ENCODE measurements around the gene MED13L. TPM values are rescaled to one million over a fixed set of nuclear protein-coding genes. Genes with fewer than 3 reads are reported as not detected.

Gene MED13L
- total RNA-seq, 2 donors from 2014 or later, result 88.9 to 140 TPM

DNA sequence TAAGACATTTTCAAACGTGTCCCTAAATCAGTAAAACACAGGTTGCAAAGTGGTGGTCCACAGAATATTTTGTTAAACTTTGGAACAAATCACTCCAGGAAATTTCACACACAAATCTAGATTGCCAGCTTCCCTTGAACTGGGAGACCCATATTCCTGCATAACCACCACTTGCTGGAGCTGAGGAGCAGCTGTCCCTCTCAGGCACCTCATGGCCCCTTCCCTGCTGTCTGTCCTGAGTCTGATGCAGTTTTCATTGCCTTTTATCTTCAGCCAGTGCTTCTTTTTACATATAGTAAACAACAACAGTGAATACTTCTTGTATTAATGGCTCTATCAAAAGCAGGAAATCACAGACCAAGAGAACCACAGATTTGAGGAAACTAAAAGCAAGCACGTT lies 289.3 kb downstream of the MED13L start:
- Histone ChIP-seq H3K9me3 (no peaks in the 10 kb centered on the region), H3K36me3 (peaks cover 0 to 12% of the 10 kb centered on the region in 2 donors), H3K27ac (no peak overlapping the region), H3K4me3 (no peak overlapping the region), H3K27me3 (replicated peaks; ENCODE audit: insufficient read depth) (no peaks in the 10 kb centered on the region), H3K4me1 (replicated peaks) (no peaks in the 10 kb centered on the region)
- 55% methylated on average over 2 of the region's 2 CpGs for WGBS
- intact Hi-C loops (cut with DNase I), result no loop called here
- DNase-seq (ENCODE audit: low spot score), result no peak
- TF ChIP-seq POLR2A (IDR thresholded peaks at IDR 0.05), result no peak
- no peak for TF ChIP-seq POLR2AphosphoS5 (IDR thresholded peaks at IDR 0.05)
- TF ChIP-seq, protein P1, sequence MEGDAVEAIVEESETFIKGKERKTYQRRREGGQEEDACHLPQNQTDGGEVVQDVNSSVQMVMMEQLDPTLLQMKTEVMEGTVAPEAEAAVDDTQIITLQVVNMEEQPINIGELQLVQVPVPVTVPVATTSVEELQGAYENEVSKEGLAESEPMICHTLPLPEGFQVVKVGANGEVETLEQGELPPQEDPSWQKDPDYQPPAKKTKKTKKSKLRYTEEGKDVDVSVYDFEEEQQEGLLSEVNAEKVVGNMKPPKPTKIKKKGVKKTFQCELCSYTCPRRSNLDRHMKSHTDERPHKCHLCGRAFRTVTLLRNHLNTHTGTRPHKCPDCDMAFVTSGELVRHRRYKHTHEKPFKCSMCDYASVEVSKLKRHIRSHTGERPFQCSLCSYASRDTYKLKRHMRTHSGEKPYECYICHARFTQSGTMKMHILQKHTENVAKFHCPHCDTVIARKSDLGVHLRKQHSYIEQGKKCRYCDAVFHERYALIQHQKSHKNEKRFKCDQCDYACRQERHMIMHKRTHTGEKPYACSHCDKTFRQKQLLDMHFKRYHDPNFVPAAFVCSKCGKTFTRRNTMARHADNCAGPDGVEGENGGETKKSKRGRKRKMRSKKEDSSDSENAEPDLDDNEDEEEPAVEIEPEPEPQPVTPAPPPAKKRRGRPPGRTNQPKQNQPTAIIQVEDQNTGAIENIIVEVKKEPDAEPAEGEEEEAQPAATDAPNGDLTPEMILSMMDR (IDR thresholded peaks at IDR 0.05), result no peak

DNA sequence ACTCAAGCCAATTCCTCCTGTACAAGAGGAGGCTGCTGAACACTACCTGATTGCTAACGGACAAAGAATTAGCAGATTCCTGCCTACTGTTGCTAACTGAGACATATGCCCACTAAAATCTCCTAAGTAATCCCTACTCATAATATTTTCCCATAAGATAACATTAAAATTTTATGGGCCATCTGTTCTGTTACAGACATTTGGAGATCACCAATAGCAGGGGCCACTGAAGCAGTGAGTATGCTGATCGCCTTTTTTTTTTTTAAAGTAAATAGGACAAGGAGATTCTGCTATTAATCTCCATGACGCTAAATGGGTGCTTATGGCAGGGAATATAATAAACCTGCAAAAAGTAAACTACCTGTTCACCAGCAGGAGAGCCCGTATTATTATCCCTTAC lies 292.9 kb downstream of the MED13L start:
- H3K36me3 ChIP-seq, result peaks cover 0 to 5% of the 10 kb centered on the region in 2 donors
- H3K4me1 ChIP-seq (replicated peaks), result no peaks in the 10 kb centered on the region
- H3K9me3 ChIP-seq, result no peaks in the 10 kb centered on the region
- H3K27ac ChIP-seq, result no peak overlapping the region
- no peak overlapping the region for H3K4me3 ChIP-seq
- TF ChIP-seq, protein P1 (IDR thresholded peaks at IDR 0.05), result no peak
- TF ChIP-seq POLR2A (IDR thresholded peaks at IDR 0.05) (no peak), POLR2AphosphoS5 (IDR thresholded peaks at IDR 0.05) (no peak)
- H3K27me3 ChIP-seq (replicated peaks; ENCODE audit: insufficient read depth), result no peaks in the 10 kb centered on the region
- 71% methylated on average over 4 of the region's 4 CpGs for WGBS
- intact Hi-C loops (cut with DNase I), result no loop called here
- no peak for DNase-seq (ENCODE audit: low spot score)

DNA sequence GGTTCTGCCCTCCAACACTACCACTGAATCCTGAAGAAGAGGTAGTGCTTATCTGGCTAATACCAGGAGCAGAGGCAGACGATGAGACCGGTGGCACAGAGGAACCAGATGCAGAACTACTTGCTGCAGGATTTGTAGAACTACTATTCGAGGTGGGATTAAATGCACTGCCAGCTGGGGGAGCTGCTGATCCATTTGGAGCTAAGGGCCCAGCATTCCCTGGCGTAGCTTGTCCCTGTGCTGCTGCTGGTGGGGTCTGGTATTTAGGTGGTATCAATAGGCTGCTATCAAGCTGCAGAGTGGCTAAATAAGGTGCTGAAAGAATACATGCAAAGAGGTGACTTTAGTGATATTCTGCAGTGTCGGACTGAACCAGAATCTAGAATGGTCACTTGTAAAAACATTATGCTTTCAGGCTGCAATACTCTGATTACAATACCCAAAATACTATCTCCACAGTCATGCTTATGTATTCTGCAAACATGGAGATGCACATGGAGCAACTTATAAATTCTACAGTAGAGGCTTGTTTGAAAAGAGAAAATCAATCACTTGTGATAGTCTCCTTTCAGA lies 294.2 kb downstream of the MED13L start:
- 83% methylated on average over 5 of the region's 5 CpGs for WGBS
- Histone ChIP-seq H3K4me3 (no peak overlapping the region), H3K27ac (no peak overlapping the region), H3K27me3 (replicated peaks; ENCODE audit: insufficient read depth) (no peaks in the 10 kb centered on the region), H3K9me3 (no peaks in the 10 kb centered on the region), H3K36me3 (peaks cover 0 to 5% of the 10 kb centered on the region in 2 donors), H3K4me1 (replicated peaks) (no peaks in the 10 kb centered on the region)
- TF ChIP-seq, protein P1 (IDR thresholded peaks at IDR 0.05), result peak in 3 of 4 experiments; percentile 8 to 31 (median 16)
- no peak for TF ChIP-seq POLR2AphosphoS5 (IDR thresholded peaks at IDR 0.05)
- TF ChIP-seq POLR2A (IDR thresholded peaks at IDR 0.05), result no peak
- intact Hi-C loops (cut with DNase I), result no loop called here
- DNase-seq (ENCODE audit: low spot score), result no peak

DNA sequence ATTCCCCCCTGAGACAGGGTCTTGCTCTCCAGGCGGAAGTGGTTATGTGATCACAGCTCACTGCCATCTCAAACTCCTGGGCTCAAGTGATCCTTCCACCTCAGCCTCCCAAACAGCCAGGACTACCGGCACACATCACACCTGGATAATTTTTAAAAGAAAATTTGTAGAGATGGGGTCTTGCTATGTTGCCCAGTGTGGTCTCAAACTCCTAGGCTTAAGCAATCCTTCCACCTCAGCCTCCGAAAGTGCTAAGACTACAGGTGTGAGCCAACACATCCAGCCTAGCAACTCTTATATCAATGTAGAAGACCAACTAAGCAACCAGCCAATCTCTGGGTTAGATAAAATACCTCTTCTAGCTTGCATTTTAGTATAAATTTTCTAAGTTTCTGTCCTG lies 297.2 kb downstream of the MED13L start:
- intact Hi-C loops (cut with DNase I), result no loop called here
- peaks cover 0 to 5% of the 10 kb centered on the region in 2 donors for H3K36me3 ChIP-seq
- no peak overlapping the region for H3K4me3 ChIP-seq
- H3K4me1 ChIP-seq (replicated peaks), result no peaks in the 10 kb centered on the region
- 95% methylated on average over 3 of the region's 3 CpGs for WGBS
- TF ChIP-seq POLR2A (IDR thresholded peaks at IDR 0.05) (no peak), POLR2AphosphoS5 (IDR thresholded peaks at IDR 0.05) (no peak)
- TF ChIP-seq, protein P1 (IDR thresholded peaks at IDR 0.05), result no peak
- no peaks in the 10 kb centered on the region for H3K27me3 ChIP-seq (replicated peaks; ENCODE audit: insufficient read depth)
- H3K9me3 ChIP-seq, result no peaks in the 10 kb centered on the region
- no peak for DNase-seq (ENCODE audit: low spot score)
- no peak overlapping the region for H3K27ac ChIP-seq

DNA sequence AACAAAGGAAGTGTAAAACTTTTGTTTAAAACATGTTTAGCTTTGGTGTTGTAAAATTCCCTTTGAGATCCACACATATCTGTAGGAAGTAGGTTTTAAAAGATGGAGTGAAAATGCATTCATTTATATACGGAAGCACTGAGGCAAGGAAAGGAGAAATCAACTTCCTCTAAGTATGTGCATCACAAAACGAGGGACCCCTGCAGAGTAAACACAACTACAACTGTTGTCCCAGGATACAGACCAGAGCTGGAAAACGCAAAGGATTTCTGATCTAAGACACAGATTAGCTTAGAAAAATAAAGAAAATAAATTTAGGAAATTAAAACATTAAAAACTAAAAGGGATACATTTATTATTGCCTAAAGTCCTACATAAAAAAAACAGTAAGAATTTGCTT lies 297.6 kb downstream of the MED13L start:
- Histone ChIP-seq H3K27me3 (replicated peaks; ENCODE audit: insufficient read depth) (no peaks in the 10 kb centered on the region), H3K27ac (no peak overlapping the region), H3K9me3 (no peaks in the 10 kb centered on the region), H3K36me3 (peaks cover 0 to 5% of the 10 kb centered on the region in 2 donors), H3K4me3 (no peak overlapping the region), H3K4me1 (replicated peaks) (no peaks in the 10 kb centered on the region)
- no peak for DNase-seq (ENCODE audit: low spot score)
- intact Hi-C loops (cut with DNase I), result no loop called here
- TF ChIP-seq POLR2AphosphoS5 (IDR thresholded peaks at IDR 0.05), result no peak
- TF ChIP-seq POLR2A (IDR thresholded peaks at IDR 0.05), result no peak
- TF ChIP-seq, protein P1 (IDR thresholded peaks at IDR 0.05), result no peak
- WGBS, result 73% methylated on average over 3 of the region's 3 CpGs
